ENCODE data around the gene VAV1.

VAV1 gene

GRCh38 chr19:6794686-6795431 is 22.4 kb downstream of the VAV1 start:
- TF ChIP-seq SIN3A (IDR thresholded peaks at IDR 0.05; ENCODE audit: borderline replicate concordance, insufficient read depth, low read length) (no peak), TAF1 (IDR thresholded peaks at IDR 0.05; ENCODE audit: borderline replicate concordance, insufficient read depth, low read length) (no peak), POLR2AphosphoS5 (IDR thresholded peaks at IDR 0.05; ENCODE audit: low read depth, low read length) (no peak), FOXP2 (optimal IDR thresholded peaks at IDR 0.05; ENCODE audit: borderline replicate concordance, extremely low read depth, extremely low read length, insufficient read depth) (no peak), REST (IDR thresholded peaks at IDR 0.05; ENCODE audit: insufficient read depth in 1 of 2, low read depth in 2 of 2, low read length in 2 of 2) (no peak)

GRCh38 chr19:6796278-6796677 is 23.8 kb downstream of the VAV1 start:
- no peak for TF ChIP-seq SIN3A (IDR thresholded peaks at IDR 0.05; ENCODE audit: borderline replicate concordance, insufficient read depth, low read length)
- no peak for TF ChIP-seq POLR2AphosphoS5 (IDR thresholded peaks at IDR 0.05; ENCODE audit: low read depth, low read length)
- TF ChIP-seq FOXP2 (optimal IDR thresholded peaks at IDR 0.05; ENCODE audit: borderline replicate concordance, extremely low read depth, extremely low read length, insufficient read depth), result no peak
- TF ChIP-seq TAF1 (IDR thresholded peaks at IDR 0.05; ENCODE audit: borderline replicate concordance, insufficient read depth, low read length), result no peak
- TF ChIP-seq REST (IDR thresholded peaks at IDR 0.05; ENCODE audit: insufficient read depth in 1 of 2, low read depth in 2 of 2, low read length in 2 of 2), result no peak

GRCh38 chr19:6797646-6798045 is 25.1 kb downstream of the VAV1 start:
- TF ChIP-seq FOXP2 (optimal IDR thresholded peaks at IDR 0.05; ENCODE audit: borderline replicate concordance, extremely low read depth, extremely low read length, insufficient read depth), result no peak
- no peak for TF ChIP-seq POLR2AphosphoS5 (IDR thresholded peaks at IDR 0.05; ENCODE audit: low read depth, low read length)
- TF ChIP-seq REST (IDR thresholded peaks at IDR 0.05; ENCODE audit: insufficient read depth in 1 of 2, low read depth in 2 of 2, low read length in 2 of 2), result no peak
- TF ChIP-seq SIN3A (IDR thresholded peaks at IDR 0.05; ENCODE audit: borderline replicate concordance, insufficient read depth, low read length), result no peak
- TF ChIP-seq TAF1 (IDR thresholded peaks at IDR 0.05; ENCODE audit: borderline replicate concordance, insufficient read depth, low read length), result no peak

- TF ChIP-seq SIN3A (IDR thresholded peaks at IDR 0.05; ENCODE audit: borderline replicate concordance, insufficient read depth, low read length), result no peak
- TF ChIP-seq FOXP2 (optimal IDR thresholded peaks at IDR 0.05; ENCODE audit: borderline replicate concordance, extremely low read depth, extremely low read length, insufficient read depth), result no peak
- no peak for TF ChIP-seq TAF1 (IDR thresholded peaks at IDR 0.05; ENCODE audit: borderline replicate concordance, insufficient read depth, low read length)
- no peak for TF ChIP-seq POLR2AphosphoS5 (IDR thresholded peaks at IDR 0.05; ENCODE audit: low read depth, low read length)
- no peak for TF ChIP-seq REST (IDR thresholded peaks at IDR 0.05; ENCODE audit: insufficient read depth in 1 of 2, low read depth in 2 of 2, low read length in 2 of 2)
Measured at GRCh38 chr19:6800991-6801484, 28.5 kb downstream of the VAV1 start.
